GM12878 (cell line): ENCODE results near the gene C10orf67. TPM values are rescaled to one million over a fixed set of nuclear protein-coding genes. Genes with fewer than 3 reads are reported as not detected.

Experiments
- ATAC-seq: fragments of 200-7000 bp; cut with Tn5 transposase; 3 replicates; pipeline ENCODE4 v1.9.1; 2020; ENCODE audit warnings: mild to moderate bottlenecking, moderate library complexity
- BruUV-seq: library from RNA; stranded (reverse); fragments of 400-500 nt; replicated peaks from 2 replicates; lab custom pipeline; 2021; lab: Mats Ljungman, UMichigan
- CTCF ChIA-PET: fragments of 300-600 bp; sonication (Branson Sonifier 250); formaldehyde crosslinking; extraction: SDS; loops from one replicate; lab custom pipeline; 2021; ENCODE audit warnings: inconsistent platforms; lab: Yijun Ruan, JAX
- POLR2A ChIA-PET: fragments of 350-600 bp; formaldehyde crosslinking; extraction: SDS; loops from one replicate; lab custom pipeline; 2021; ENCODE audit warnings: inconsistent platforms; lab: Charles Lee
- RAD21 ChIA-PET: fragments of 300-600 bp; sonication (Branson Sonifier 250); formaldehyde crosslinking; loops from one replicate; lab custom pipeline; 2023; ENCODE audit warnings: antibody characterized with exemption; ENCODE audit not compliant: unreplicated experiment; lab: Charles Lee
- SMC1A ChIA-PET: fragments of 300-600 bp; sonication (Branson Sonifier 250); formaldehyde crosslinking; loops from one replicate; lab custom pipeline; 2023; ENCODE audit not compliant: unreplicated experiment, uncharacterized antibody; lab: Charles Lee
- DNase-seq: peaks from one replicate; pipeline ENCODE4 v3.0.0-alpha.2; 2011; ENCODE audit warnings: low read depth, low spot score
- FAIRE-seq: peaks from 3 replicates; lab custom pipeline; 2011; peaks lifted over from hg19 to GRCh38; lab: Jason Lieb, UNC
- H2AFZ ChIP-seq: 2 replicates; pipeline ENCODE4 v1.6.0; 2011; ENCODE audit warnings: low read depth, low read length, control low read depth; ENCODE audit not compliant: control insufficient read depth
- H3K27ac ChIP-seq: 2 replicates; pipeline ENCODE4 v1.5.1; 2011; ENCODE audit warnings: control low read depth; ENCODE audit not compliant: control insufficient read depth, insufficient read depth
- H3K27me3 ChIP-seq, 2 experiments: replicated peaks in 1 of 2; 2 replicates each; pipeline versions ENCODE4 v1.6.0 to v1.6.1; 2011; ENCODE audit warnings: low read length in 1 of 2; ENCODE audit not compliant: control insufficient read depth in 2 of 2, insufficient read depth in 2 of 2
- H3K36me3 ChIP-seq, 2 experiments: 2 replicates each; pipeline ENCODE4 v1.5.1; 2011; ENCODE audit warnings: low read length in 1 of 2; ENCODE audit not compliant: control insufficient read depth in 2 of 2, insufficient read depth in 2 of 2
- H3K4me1 ChIP-seq: 2 replicates; pipeline ENCODE4 v1.6.1; 2011; ENCODE audit warnings: mild to moderate bottlenecking, low read length, moderate library complexity, mixed read lengths; ENCODE audit not compliant: control insufficient read depth, insufficient read depth
- H3K4me2 ChIP-seq: 2 replicates; pipeline ENCODE4 v1.6.0; 2011; ENCODE audit warnings: control low read depth; ENCODE audit not compliant: control insufficient read depth, insufficient read depth
- H3K4me3 ChIP-seq: fragments of 200-600 bp; sonication (generic); 2 replicates; pipeline ENCODE4 v1.5.1; 2016
- H3K79me2 ChIP-seq: 2 replicates; pipeline ENCODE4 v1.6.0; 2011; ENCODE audit warnings: low read length; ENCODE audit not compliant: control insufficient read depth, insufficient read depth
- H3K9ac ChIP-seq: 2 replicates; pipeline ENCODE4 v1.8.0; 2011; ENCODE audit warnings: low read length, control low read depth, mixed read lengths; ENCODE audit not compliant: control insufficient read depth, insufficient read depth
- H3K9me3 ChIP-seq: replicated peaks from 3 replicates; pipeline ENCODE4 v1.5.1; 2011; ENCODE audit warnings: mild to moderate bottlenecking, low read length; ENCODE audit not compliant: control insufficient read depth, insufficient read depth
- H4K20me1 ChIP-seq: 2 replicates; pipeline ENCODE4 v1.6.0; 2011; ENCODE audit not compliant: control insufficient read depth, insufficient read depth
- ATF7 ChIP-seq: fragments of 450-650 bp; IDR thresholded peaks from 2 replicates; pipeline ENCODE4 v1.6.1; 2016; ENCODE audit warnings: low read depth, mild to moderate bottlenecking
- CEBPZ ChIP-seq: fragments of 150-350 bp; IDR thresholded peaks from 2 replicates; pipeline ENCODE4 v1.6.1; 2016; ENCODE audit warnings: low read depth, low read length
- CREB1 ChIP-seq: IDR thresholded peaks from 2 replicates; pipeline ENCODE4 v1.6.1; 2012; ENCODE audit warnings: low read depth, mild to moderate bottlenecking, inconsistent platforms
- ESRRA ChIP-seq: IDR thresholded peaks from 2 replicates; pipeline ENCODE4 v1.6.1; 2012; ENCODE audit warnings: mild to moderate bottlenecking, low read length, improper control_type of control experiment
- HDGF ChIP-seq: fragments of 450-650 bp; IDR thresholded peaks from 2 replicates; pipeline ENCODE4 v1.6.1; 2016; ENCODE audit warnings: antibody characterized with exemption
- KLF5 ChIP-seq: fragments of 450-650 bp; IDR thresholded peaks from 2 replicates; pipeline ENCODE4 v1.6.1; 2014; ENCODE audit warnings: mild to moderate bottlenecking; ENCODE audit not compliant: partially characterized antibody
- MEF2B ChIP-seq: fragments of 450-650 bp; IDR thresholded peaks from 2 replicates; pipeline ENCODE4 v1.6.1; 2018; ENCODE audit warnings: mild to moderate bottlenecking, moderate library complexity; ENCODE audit not compliant: partially characterized antibody, poor library complexity, severe bottlenecking
- MYC ChIP-seq: IDR thresholded peaks from 2 replicates; pipeline ENCODE4 v1.6.1; 2011; ENCODE audit warnings: mild to moderate bottlenecking, low read length, moderate library complexity, inconsistent platforms; ENCODE audit not compliant: insufficient read depth, insufficient replicate concordance, insufficient read length, severe bottlenecking
- NFXL1 ChIP-seq: fragments of 450-650 bp; IDR thresholded peaks from 2 replicates; pipeline ENCODE4 v1.6.1; 2017; ENCODE audit warnings: antibody characterized with exemption, mild to moderate bottlenecking, borderline replicate concordance
- POLR2AphosphoS2 ChIP-seq: IDR thresholded peaks from 2 replicates; pipeline ENCODE4 v1.6.1; 2011; ENCODE audit warnings: low read depth, mild to moderate bottlenecking, low read length, improper control_type of control experiment, moderate library complexity
- SMAD5 ChIP-seq: IDR thresholded peaks from 2 replicates; pipeline ENCODE4 v1.6.1; 2016; ENCODE audit warnings: antibody characterized with exemption, low read depth
- SMARCA5 ChIP-seq: fragments of 450-650 bp; IDR thresholded peaks from 2 replicates; pipeline ENCODE4 v1.6.1; 2017; ENCODE audit warnings: mild to moderate bottlenecking
- SUPT20H ChIP-seq: IDR thresholded peaks from 2 replicates; pipeline ENCODE4 v1.6.1; 2011; ENCODE audit warnings: low read depth, mild to moderate bottlenecking, low read length, moderate library complexity, borderline replicate concordance; ENCODE audit not compliant: control insufficient read depth
- ZBED1 ChIP-seq: IDR thresholded peaks from 2 replicates; pipeline ENCODE4 v1.6.1; 2016; ENCODE audit warnings: borderline replicate concordance
- ZNF207 ChIP-seq: fragments of 450-650 bp; IDR thresholded peaks from 2 replicates; pipeline ENCODE4 v1.6.1; 2014; ENCODE audit warnings: antibody characterized with exemption, mild to moderate bottlenecking, borderline replicate concordance
- ZNF24 ChIP-seq: fragments of 450-650 bp; IDR thresholded peaks from 2 replicates; pipeline ENCODE4 v1.6.1; 2017; ENCODE audit warnings: antibody characterized with exemption, mild to moderate bottlenecking
- WGBS: methylation state at CpG from one replicate; pipeline ENCODE4 v1.1.6; 2016; ENCODE audit warnings: low lambda C conversion rate; ENCODE audit not compliant: insufficient replicate concordance, insufficient coverage; ENCODE audit errors: missing lambda C conversion rate; 5-methylcytosine and 5-hydroxymethylcytosine counted together
- in situ Hi-C: fragments of 300-500 bp; cut with MboI; formaldehyde crosslinking; loops from 9 replicates; pipeline ENCODE4 v1.14.3; 2018; ENCODE audit warnings: mixed read lengths
- intact Hi-C: fragments of 100-400 bp; cut with micrococcal nuclease; formaldehyde crosslinking; loops from one replicate; pipeline ENCODE4 v1.14.2; 2022; ENCODE audit not compliant: unreplicated experiment
- polyA plus RNA-seq, 11 experiments: library from polyadenylated mRNA; depleted of rRNA in 4 of 11; unstranded in 6 of 11; stranded (reverse) in 5 of 11; fragments of >200 nt; fragmentation: Nextera tagmentation in 4 of 11; fragmentation: Illumina TruSeq in 1 of 11; extraction: Ambion mirVana in 4 of 11; extraction: Trizol in 1 of 11; gene quantifications; 1 replicate in 1 of 11; 2 replicates in 10 of 11; pipeline versions ENCODE4 v1.2.1 to v1.2.3, GENCODE V29; 2011 to 2016; ENCODE audit warnings: inconsistent platforms in 2 of 11, missing spikeins in 2 of 11, low read depth in 1 of 11
- total RNA-seq, 4 experiments: library from RNA; depleted of rRNA in 3 of 4; stranded (reverse); fragments of >200 nt in 3 of 4; fragmentation: Illumina TruSeq in 1 of 4; extraction: Trizol in 1 of 4; gene quantifications; 2 replicates each; pipeline versions ENCODE4 v1.2.1 to v1.2.3, GENCODE V29; 2013 to 2021
- TF ChIP-seq, protein P1 (sequence below), 3 experiments: IDR thresholded peaks in 2 of 3; conservative IDR thresholded peaks in 1 of 3; 2 replicates each; pipeline ENCODE4 v1.5.1; 2011; ENCODE audit warnings: low read depth in 3 of 3, low read length in 3 of 3, mild to moderate bottlenecking in 3 of 3, control low read depth in 2 of 3, moderate library complexity in 2 of 3, inconsistent platforms in 1 of 3, mixed read lengths in 1 of 3; ENCODE audit not compliant: control insufficient read depth in 2 of 3, insufficient read depth in 1 of 3; ENCODE audit errors: extremely low read depth in 1 of 3

Gene C10orf67
- total and polyA plus RNA-seq, 10 of the 15 experiments (the other 5 are each of a cell fraction or from before 2014, with no cell fraction given): 0.06 TPM; not detected in 9

DNA sequence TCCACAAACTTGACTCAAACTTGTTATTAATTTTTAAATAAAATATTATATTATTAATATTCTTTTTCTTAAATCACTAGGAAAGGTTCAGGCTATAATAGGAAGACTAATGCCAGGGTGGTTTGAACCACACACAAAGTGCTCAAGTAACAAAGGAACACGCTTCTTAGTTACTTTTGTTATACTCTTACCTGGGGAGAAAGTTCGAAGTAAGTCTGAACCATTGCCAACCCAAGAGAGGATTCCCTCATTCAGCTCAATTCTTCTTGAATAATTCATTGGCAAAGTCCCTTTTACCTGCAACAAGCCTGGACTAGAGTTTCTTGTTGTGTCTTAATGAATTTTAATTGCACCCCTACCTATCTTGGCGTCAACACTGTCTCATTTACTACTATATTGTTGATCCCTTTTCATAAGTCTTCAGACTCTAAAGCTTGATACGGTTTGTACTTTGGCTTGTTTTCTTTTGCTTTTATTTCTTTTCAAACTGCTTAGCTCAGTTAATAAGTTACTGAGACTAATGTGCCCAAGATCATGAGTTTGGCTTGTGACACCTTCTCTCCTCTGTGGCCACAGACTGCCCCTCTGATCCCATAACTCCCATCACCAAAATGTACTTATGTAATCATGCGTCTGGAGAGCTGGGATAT lies 10.2 kb upstream of the C10orf67 start (continued):
- TF ChIP-seq CEBPZ: no peak
- no peak for TF ChIP-seq ZBED1
- TF ChIP-seq, protein P1, sequence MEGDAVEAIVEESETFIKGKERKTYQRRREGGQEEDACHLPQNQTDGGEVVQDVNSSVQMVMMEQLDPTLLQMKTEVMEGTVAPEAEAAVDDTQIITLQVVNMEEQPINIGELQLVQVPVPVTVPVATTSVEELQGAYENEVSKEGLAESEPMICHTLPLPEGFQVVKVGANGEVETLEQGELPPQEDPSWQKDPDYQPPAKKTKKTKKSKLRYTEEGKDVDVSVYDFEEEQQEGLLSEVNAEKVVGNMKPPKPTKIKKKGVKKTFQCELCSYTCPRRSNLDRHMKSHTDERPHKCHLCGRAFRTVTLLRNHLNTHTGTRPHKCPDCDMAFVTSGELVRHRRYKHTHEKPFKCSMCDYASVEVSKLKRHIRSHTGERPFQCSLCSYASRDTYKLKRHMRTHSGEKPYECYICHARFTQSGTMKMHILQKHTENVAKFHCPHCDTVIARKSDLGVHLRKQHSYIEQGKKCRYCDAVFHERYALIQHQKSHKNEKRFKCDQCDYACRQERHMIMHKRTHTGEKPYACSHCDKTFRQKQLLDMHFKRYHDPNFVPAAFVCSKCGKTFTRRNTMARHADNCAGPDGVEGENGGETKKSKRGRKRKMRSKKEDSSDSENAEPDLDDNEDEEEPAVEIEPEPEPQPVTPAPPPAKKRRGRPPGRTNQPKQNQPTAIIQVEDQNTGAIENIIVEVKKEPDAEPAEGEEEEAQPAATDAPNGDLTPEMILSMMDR (IDR thresholded peaks at IDR 0.05 in 2 of 3, conservative IDR thresholded peaks at IDR 0.05 in 1 of 3; ENCODE audit: control insufficient read depth in 2 of 3, extremely low read depth in 1 of 3, insufficient read depth in 1 of 3, low read depth in 3 of 3, low read length in 3 of 3): no peak
- TF ChIP-seq ZNF207: no peak
- TF ChIP-seq SMAD5: no peak
- TF ChIP-seq ZNF24: no peak

DNA sequence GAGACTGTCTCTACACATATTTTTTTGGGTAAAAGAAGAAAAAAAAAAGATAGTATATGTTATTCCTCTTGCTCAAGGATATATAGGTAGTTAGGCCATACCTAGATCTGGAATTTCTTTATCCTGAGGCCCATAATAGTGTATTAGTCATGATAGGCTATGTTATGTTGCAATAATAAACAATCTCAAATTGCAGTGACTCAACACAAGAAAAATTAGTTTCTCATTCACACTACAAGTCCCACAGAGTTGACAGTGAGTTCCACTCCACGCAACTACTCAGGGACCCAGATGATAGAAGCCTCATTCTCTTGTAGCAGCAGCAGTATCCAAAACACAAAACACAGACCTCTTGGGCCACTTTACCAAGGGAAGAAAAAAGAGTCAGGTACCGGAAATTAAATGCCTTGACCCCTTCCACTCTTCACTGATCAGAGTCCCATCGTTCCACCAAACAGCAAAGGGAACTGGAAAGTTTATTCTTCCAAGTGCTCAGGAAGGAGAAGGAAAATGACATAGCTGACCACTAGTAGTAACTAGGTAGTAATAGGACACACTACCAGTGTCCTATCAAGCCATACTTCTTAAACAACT lies 7.4 kb upstream of the C10orf67 start:
- Histone ChIP-seq H3K4me3 (no peak overlapping the region), H4K20me1 (no peaks in the 10 kb centered on the region), H3K9ac (no peak overlapping the region), H3K27me3 (no peaks in the 10 kb centered on the region)
- in situ Hi-C loops: no loop called here
- WGBS: 16% methylated on average over 3 of the region's 3 CpGs
- TF ChIP-seq NFXL1 (no peak), SMARCA5 (no peak), HDGF (no peak), POLR2AphosphoS2 (no peak), CREB1 (no peak), ATF7 (no peak), MEF2B (no peak), ESRRA (no peak), KLF5 (no peak), SUPT20H (no peak), MYC (no peak)
- TF ChIP-seq, all 136 proteins: peak for 0
- ChIA-PET SMC1A (no interaction called here), CTCF (no interaction called here), POLR2A (no interaction called here), RAD21 (no interaction called here)
- no peak overlapping the region for H2AFZ ChIP-seq
- H3K79me2 ChIP-seq: no peaks in the 10 kb centered on the region
- no peak for ATAC-seq
- no peak overlapping the region for H3K27ac ChIP-seq
- no peak overlapping the region for H3K4me2 ChIP-seq
- H3K9me3 ChIP-seq: no peaks in the 10 kb centered on the region
- H3K36me3 ChIP-seq: no peaks in the 10 kb centered on the region
- DNase-seq: no peak
- no TSS peak for BruUV-seq
- no peak for FAIRE-seq
- H3K4me1 ChIP-seq: no peaks in the 10 kb centered on the region
- intact Hi-C loops: no loop called here
